HepG2 (cell line): Measurements from ENCODE around the gene NF2. TPM values are rescaled to one million over a fixed set of nuclear protein-coding genes. Genes with fewer than 3 reads are reported as not detected.
A peak's percentile ranks its signal among the peaks of the same experiment; 100 is the strongest.

ENCODE experiments used
- ATAC-seq: fragments of 200-7000 bp; cut with Tn5 transposase; 3 replicates; pipeline ENCODE4 v1.9.1; 2020; ENCODE audit warnings: mild to moderate bottlenecking, moderate library complexity
- BruUV-seq: library from RNA; stranded (reverse); fragments of 400-500 nt; replicated peaks from 2 replicates; lab custom pipeline; 2021; lab: Mats Ljungman, UMichigan
- CTCF ChIA-PET: fragments of 300-600 bp; formaldehyde crosslinking; extraction: SDS; loops from one replicate; lab custom pipeline; 2021; ENCODE audit warnings: low total read pairs, inconsistent platforms, low intra/inter-chr PET ratio; lab: Yijun Ruan, JAX
- POLR2A ChIA-PET: fragments of 350-600 bp; sonication (Branson Sonifier 250); formaldehyde crosslinking; loops from one replicate; lab custom pipeline; 2020; ENCODE audit warnings: antibody characterized with exemption, inconsistent platforms; lab: Yijun Ruan, JAX
- DNase-seq: peaks from one replicate; pipeline ENCODE4 v3.0.0-alpha.2; 2015; ENCODE audit warnings: low spot score
- FAIRE-seq: peaks from 3 replicates; lab custom pipeline; 2011; peaks lifted over from hg19 to GRCh38; lab: Jason Lieb, UNC
- H2AFZ ChIP-seq: one replicate; pipeline ENCODE4 v1.6.1; 2011; ENCODE audit warnings: low read length, inconsistent platforms
- H3K27ac ChIP-seq: fragments of 300-600 bp; 3 replicates; pipeline ENCODE4 v1.8.0; 2011; ENCODE audit warnings: mixed run types, mild to moderate bottlenecking, mixed read lengths, low read length, inconsistent platforms; ENCODE audit not compliant: insufficient read depth; ENCODE audit errors: extremely low read length
- H3K27me3 ChIP-seq, 2 experiments: fragments of 200-600 bp in 1 of 2; 2 replicates in 1 of 2; 3 replicates in 1 of 2; pipeline versions ENCODE4 v1.6.0 to v1.8.0; 2011; ENCODE audit warnings: low read length in 2 of 2, mild to moderate bottlenecking in 2 of 2, moderate library complexity in 2 of 2, inconsistent platforms in 1 of 2; ENCODE audit not compliant: insufficient read depth in 2 of 2, control insufficient read depth in 1 of 2
- H3K36me3 ChIP-seq, 2 experiments: fragments of 200-600 bp in 1 of 2; replicated peaks in 1 of 2; 2 replicates in 1 of 2; 3 replicates in 1 of 2; pipeline versions ENCODE4 v1.5.1 to v1.8.0; 2011; ENCODE audit warnings: low read length in 2 of 2, inconsistent platforms in 1 of 2; ENCODE audit not compliant: insufficient read depth in 2 of 2, control insufficient read depth in 1 of 2
- H3K4me1 ChIP-seq: 2 replicates; pipeline ENCODE4 v1.5.1; 2012; ENCODE audit warnings: low read length, inconsistent platforms; ENCODE audit not compliant: insufficient read depth
- H3K4me2 ChIP-seq: 2 replicates; pipeline ENCODE4 v1.6.0; 2011; ENCODE audit warnings: low read depth, low read length, inconsistent platforms
- H3K4me3 ChIP-seq, 3 experiments: fragments of 200-600 bp in 1 of 3; sonication (generic), shearing (Covaris generic) in 1 of 3; replicated peaks in 1 of 3; 2 replicates each; pipeline ENCODE4 v1.5.1; 2011 to 2016; ENCODE audit warnings: low read length in 3 of 3, inconsistent platforms in 2 of 3, low read depth in 2 of 3, mild to moderate bottlenecking in 2 of 3, control low read depth in 1 of 3, mixed read lengths in 1 of 3; ENCODE audit not compliant: insufficient read depth in 1 of 3
- H3K79me2 ChIP-seq: one replicate; pipeline ENCODE4 v1.6.1; 2011; ENCODE audit warnings: low read length, inconsistent platforms; ENCODE audit not compliant: insufficient read depth
- H3K9ac ChIP-seq: 2 replicates; pipeline ENCODE4 v1.6.0; 2011; ENCODE audit warnings: mild to moderate bottlenecking, low read depth, low read length, inconsistent platforms; ENCODE audit not compliant: insufficient read depth
- H3K9me3 ChIP-seq: 2 replicates; pipeline ENCODE4 v1.5.1; 2012; ENCODE audit warnings: mild to moderate bottlenecking, low read length
- H4K20me1 ChIP-seq: 2 replicates; pipeline ENCODE4 v1.6.0; 2011; ENCODE audit warnings: inconsistent platforms, mild to moderate bottlenecking, low read length, moderate library complexity; ENCODE audit not compliant: insufficient read depth
- ELF3 ChIP-seq: IDR thresholded peaks from 2 replicates; pipeline ENCODE4 v1.6.1; 2016; ENCODE audit warnings: missing genetic modification reagents, missing compliant biosample characterization
- HDAC1 ChIP-seq: sonication (generic); formaldehyde crosslinking; IDR thresholded peaks from 2 replicates; pipeline ENCODE4 v1.5.1; 2020; ENCODE audit warnings: mild to moderate bottlenecking, missing genetic modification reagents
- RBFOX2 ChIP-seq: fragments of 200-400 bp; formaldehyde crosslinking; IDR thresholded peaks from 2 replicates; pipeline ENCODE4 v1.6.1; 2017; ENCODE audit warnings: low read depth, mild to moderate bottlenecking, low read length
- ZFP41 ChIP-seq: sonication (generic); formaldehyde crosslinking; IDR thresholded peaks from 2 replicates; pipeline ENCODE4 v1.4.0; 2020; ENCODE audit warnings: mild to moderate bottlenecking, missing genetic modification reagents, borderline replicate concordance
- ZNF343 ChIP-seq: sonication (generic); formaldehyde crosslinking; IDR thresholded peaks from 2 replicates; pipeline ENCODE4 v1.4.0; 2020; ENCODE audit warnings: mild to moderate bottlenecking, missing genetic modification reagents
- ZNF446 ChIP-seq: sonication (generic); formaldehyde crosslinking; IDR thresholded peaks from 2 replicates; pipeline ENCODE4 v1.5.0; 2020; ENCODE audit warnings: mild to moderate bottlenecking, missing genetic modification reagents
- WGBS: methylation state at CpG from one replicate; pipeline ENCODE4 v1.1.6; 2017; ENCODE audit warnings: low lambda C conversion rate; 5-methylcytosine and 5-hydroxymethylcytosine counted together
- in situ Hi-C: cut with HindIII; loops from 2 replicates; pipeline ENCODE4 v1.10.0; 2017; ENCODE audit warnings: low pct_unique_long_range_greater_than_20kb; ENCODE audit not compliant: extremely low pct_ligation_motif_present
- intact Hi-C: fragments of 100-400 bp; cut with micrococcal nuclease; formaldehyde crosslinking; loops from one replicate; pipeline ENCODE4 v1.10.0; 2022; ENCODE audit not compliant: unreplicated experiment
- polyA plus RNA-seq, 8 experiments: library from polyadenylated mRNA; depleted of rRNA in 3 of 8; stranded (reverse) in 7 of 8; unstranded in 1 of 8; fragments of >200 nt; fragmentation: Illumina TruSeq in 4 of 8; extraction: Trizol in 4 of 8; gene quantifications; 2 replicates each; pipeline versions ENCODE4 v1.2.1 to v1.2.3, GENCODE V29; 2011 to 2016; ENCODE audit warnings: low read depth in 4 of 8, missing spikeins in 1 of 8, mixed read lengths in 1 of 8; ENCODE audit not compliant: insufficient read depth in 1 of 8
- total RNA-seq, 5 experiments: library from RNA; depleted of rRNA; stranded (reverse); fragments of >200 nt; fragmentation: Illumina TruSeq; extraction: Trizol; gene quantifications; 2 replicates each; pipeline ENCODE4 v1.2.3, GENCODE V29; 2016; ENCODE audit warnings: low read depth in 1 of 5
- TF ChIP-seq, protein P1 (sequence below): sonication (generic); formaldehyde crosslinking; IDR thresholded peaks from 2 replicates; pipeline ENCODE4 v1.4.0; 2020; ENCODE audit warnings: missing genetic modification reagents, mild to moderate bottlenecking, borderline replicate concordance
- TF ChIP-seq, protein P2 (sequence below): sonication (generic); formaldehyde crosslinking; IDR thresholded peaks from 2 replicates; pipeline ENCODE4 v1.5.1; 2020; ENCODE audit warnings: missing genetic modification reagents, mild to moderate bottlenecking, borderline replicate concordance

NF2 gene
- total and polyA plus RNA-seq, 2 of the 13 experiments (the other 11 are each of a cell fraction or from before 2014, with no cell fraction given): 9.3 to 33.3 TPM

DNA sequence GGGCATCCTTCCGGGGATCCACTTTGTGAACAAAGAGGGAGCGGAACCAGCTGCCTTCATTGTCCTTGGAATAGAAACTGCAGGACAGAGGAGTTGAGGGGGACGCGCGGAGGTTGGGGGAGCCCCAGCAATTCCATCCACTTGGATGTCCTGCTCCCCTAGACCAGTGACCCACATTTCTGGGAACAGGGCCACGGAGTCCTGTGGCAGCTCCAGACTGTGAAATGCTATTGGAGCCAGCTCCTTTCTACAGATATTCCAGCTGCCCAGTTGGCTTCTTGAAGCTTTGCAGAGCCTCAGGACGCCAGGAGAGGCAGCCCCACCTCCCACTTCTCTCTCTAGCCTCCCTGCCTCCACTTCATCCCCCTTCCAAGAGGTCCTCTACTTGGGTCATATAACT lies 33.0 kb upstream of the NF2 start:
- Histone ChIP-seq H3K27me3 (no peaks in the 10 kb centered on the region), H3K36me3 (peaks cover 4 to 5% of the 10 kb centered on the region in 2 experiments), H3K79me2 (no peaks in the 10 kb centered on the region), H3K9me3 (no peaks in the 10 kb centered on the region), H4K20me1 (peaks cover 4% of the 10 kb centered on the region; the same call in 1 of the 2 replicates), H2AFZ (no peak overlapping the region), H3K4me1 (peaks cover 70% of the 10 kb centered on the region), H3K9ac (no peak overlapping the region), H3K4me3 (peak overlapping the region in 1 of 3 experiments; percentile 10; a peak in 1 of 6 replicates), H3K4me2 (peak overlapping the region; percentile 25), H3K27ac (peak overlapping the region; percentile 62)
- no peak for ATAC-seq
- in situ Hi-C loops (no loop called here), intact Hi-C loops (no loop called here)
- no peak for DNase-seq
- TF ChIP-seq RBFOX2 (peak; percentile 23; the same call in 1 of the 2 replicates), ZNF343 (CRISPR knock-in tag) (0 out of 2 replicates have a peak, but pooled peaks have one; percentile 31), ZFP41 (CRISPR knock-in tag) (no peak), HDAC1 (CRISPR knock-in tag) (no peak)
- BruUV-seq: no TSS peak
- ChIA-PET POLR2A (interaction anchor here (0.7 to 8.3 kb wide), 8 partner anchors 8 to 27 kb away, joined by 3 to 90 read pairs (median 10); partner anchors contain the start of genes NIPSNAP1 and THOC5), CTCF (no interaction called here)
- WGBS: 97% methylated on average over 6 of the region's 7 CpGs
- no peak for FAIRE-seq

DNA sequence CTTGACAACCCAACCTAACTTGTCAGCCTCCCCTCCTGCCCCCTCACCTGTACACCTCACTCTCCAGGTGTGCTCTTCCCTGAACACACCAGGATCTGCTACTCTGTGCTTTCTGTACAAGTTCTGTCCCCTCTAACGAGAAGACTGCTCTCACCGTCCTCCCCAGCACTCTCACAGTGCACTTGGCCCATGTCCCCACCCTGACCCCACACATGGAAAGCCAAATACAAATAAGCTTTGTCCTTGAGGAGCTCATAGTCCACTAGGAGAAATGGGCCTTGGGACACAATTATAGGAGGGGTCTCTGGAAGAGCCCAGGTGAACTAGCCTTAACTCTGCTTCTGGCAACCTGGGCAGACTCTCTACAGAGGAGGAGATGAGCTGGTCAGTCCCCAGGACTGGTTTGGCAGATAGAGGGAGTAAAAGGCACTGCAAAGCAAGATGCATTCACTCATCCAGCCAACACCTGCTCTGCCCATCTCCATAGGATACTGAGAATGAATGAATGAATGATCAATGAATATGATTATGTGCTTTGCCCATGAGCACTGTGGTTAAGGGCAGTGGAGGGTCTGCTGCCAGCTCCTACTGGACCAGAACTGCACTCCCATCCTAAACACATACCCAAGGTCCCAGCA lies 32.4 kb upstream of the NF2 start:
- peak; percentile 61 for ATAC-seq
- POLR2A ChIA-PET: interaction anchor here (1.0 to 8.3 kb wide), 7 partner anchors 9 to 26 kb away, joined by 3 to 90 read pairs (median 15); partner anchors contain the start of genes NIPSNAP1 and THOC5
- BruUV-seq: no TSS peak
- FAIRE-seq: peak; percentile 63
- H3K27me3 ChIP-seq: no peaks in the 10 kb centered on the region
- H3K36me3 ChIP-seq: peaks cover 4 to 5% of the 10 kb centered on the region in 2 experiments
- intact Hi-C loops (no loop called here), in situ Hi-C loops (no loop called here)
- peak overlapping the region; percentile 25 for H3K4me2 ChIP-seq
- WGBS: 13% methylated on average over 2 of the region's 2 CpGs
- H2AFZ ChIP-seq: no peak overlapping the region
- H3K4me3 ChIP-seq: peak overlapping the region in 1 of 3 experiments; percentile 8; a peak in 2 of 6 replicates
- CTCF ChIA-PET: no interaction called here
- peaks cover 76% of the 10 kb centered on the region for H3K4me1 ChIP-seq
- H4K20me1 ChIP-seq: peaks cover 4% of the 10 kb centered on the region; the same call in 1 of the 2 replicates
- peak overlapping the region; percentile 62 for H3K27ac ChIP-seq
- no peak overlapping the region for H3K9ac ChIP-seq
- DNase-seq: peak; percentile 66
- H3K79me2 ChIP-seq: no peaks in the 10 kb centered on the region
- no peaks in the 10 kb centered on the region for H3K9me3 ChIP-seq
- TF ChIP-seq, protein P1, sequence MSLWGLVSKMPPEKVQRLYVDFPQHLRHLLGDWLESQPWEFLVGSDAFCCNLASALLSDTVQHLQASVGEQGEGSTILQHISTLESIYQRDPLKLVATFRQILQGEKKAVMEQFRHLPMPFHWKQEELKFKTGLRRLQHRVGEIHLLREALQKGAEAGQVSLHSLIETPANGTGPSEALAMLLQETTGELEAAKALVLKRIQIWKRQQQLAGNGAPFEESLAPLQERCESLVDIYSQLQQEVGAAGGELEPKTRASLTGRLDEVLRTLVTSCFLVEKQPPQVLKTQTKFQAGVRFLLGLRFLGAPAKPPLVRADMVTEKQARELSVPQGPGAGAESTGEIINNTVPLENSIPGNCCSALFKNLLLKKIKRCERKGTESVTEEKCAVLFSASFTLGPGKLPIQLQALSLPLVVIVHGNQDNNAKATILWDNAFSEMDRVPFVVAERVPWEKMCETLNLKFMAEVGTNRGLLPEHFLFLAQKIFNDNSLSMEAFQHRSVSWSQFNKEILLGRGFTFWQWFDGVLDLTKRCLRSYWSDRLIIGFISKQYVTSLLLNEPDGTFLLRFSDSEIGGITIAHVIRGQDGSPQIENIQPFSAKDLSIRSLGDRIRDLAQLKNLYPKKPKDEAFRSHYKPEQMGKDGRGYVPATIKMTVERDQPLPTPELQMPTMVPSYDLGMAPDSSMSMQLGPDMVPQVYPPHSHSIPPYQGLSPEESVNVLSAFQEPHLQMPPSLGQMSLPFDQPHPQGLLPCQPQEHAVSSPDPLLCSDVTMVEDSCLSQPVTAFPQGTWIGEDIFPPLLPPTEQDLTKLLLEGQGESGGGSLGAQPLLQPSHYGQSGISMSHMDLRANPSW: no peak
- no peak for TF ChIP-seq ZNF446 (CRISPR knock-in tag)
- TF ChIP-seq ELF3: 0 out of 2 replicates have a peak, but pooled peaks have one; percentile 23
- TF ChIP-seq, protein P2, sequence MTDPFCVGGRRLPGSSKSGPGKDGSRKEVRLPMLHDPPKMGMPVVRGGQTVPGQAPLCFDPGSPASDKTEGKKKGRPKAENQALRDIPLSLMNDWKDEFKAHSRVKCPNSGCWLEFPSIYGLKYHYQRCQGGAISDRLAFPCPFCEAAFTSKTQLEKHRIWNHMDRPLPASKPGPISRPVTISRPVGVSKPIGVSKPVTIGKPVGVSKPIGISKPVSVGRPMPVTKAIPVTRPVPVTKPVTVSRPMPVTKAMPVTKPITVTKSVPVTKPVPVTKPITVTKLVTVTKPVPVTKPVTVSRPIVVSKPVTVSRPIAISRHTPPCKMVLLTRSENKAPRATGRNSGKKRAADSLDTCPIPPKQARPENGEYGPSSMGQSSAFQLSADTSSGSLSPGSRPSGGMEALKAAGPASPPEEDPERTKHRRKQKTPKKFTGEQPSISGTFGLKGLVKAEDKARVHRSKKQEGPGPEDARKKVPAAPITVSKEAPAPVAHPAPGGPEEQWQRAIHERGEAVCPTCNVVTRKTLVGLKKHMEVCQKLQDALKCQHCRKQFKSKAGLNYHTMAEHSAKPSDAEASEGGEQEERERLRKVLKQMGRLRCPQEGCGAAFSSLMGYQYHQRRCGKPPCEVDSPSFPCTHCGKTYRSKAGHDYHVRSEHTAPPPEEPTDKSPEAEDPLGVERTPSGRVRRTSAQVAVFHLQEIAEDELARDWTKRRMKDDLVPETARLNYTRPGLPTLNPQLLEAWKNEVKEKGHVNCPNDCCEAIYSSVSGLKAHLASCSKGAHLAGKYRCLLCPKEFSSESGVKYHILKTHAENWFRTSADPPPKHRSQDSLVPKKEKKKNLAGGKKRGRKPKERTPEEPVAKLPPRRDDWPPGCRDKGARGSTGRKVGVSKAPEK: 0 out of 2 replicates have a peak, but pooled peaks have one; percentile 68
